ENCODE results near the gene DIP2C. TPM values are rescaled to one million over a fixed set of nuclear protein-coding genes. Genes with fewer than 3 reads are reported as not detected.

The DIP2C gene
- total RNA-seq, 2 donors from 2014 or later: 9.6 to 11.9 TPM

- Histone ChIP-seq H3K27ac (no peak overlapping the region), H3K4me1 (peaks cover 6% of the 10 kb centered on the region), H3K36me3 (replicated peaks in 1 of 2; ENCODE audit: insufficient read depth in 1 of 2, low read depth in 2 of 2) (no peaks in the 10 kb centered on the region), H3K9me3 (no peaks in the 10 kb centered on the region), H3K4me3 (no peak overlapping the region), H3K27me3 (no peaks in the 10 kb centered on the region)
- ATAC-seq (no peak), DNase-seq (no peak)
- intact Hi-C loops (cut with DNase I): no loop called here
- WGBS, 2 donors: 92 to 94% methylated on average over 25 to 27 of the region's 27 CpGs
- TF ChIP-seq POLR2A (IDR thresholded peaks at IDR 0.05) (no peak), CTCF (IDR thresholded peaks at IDR 0.05) (no peak)
Measured at GRCh38 chr10:391847-392704, 297.4 kb downstream of the DIP2C start.

- H3K36me3 ChIP-seq (replicated peaks in 1 of 2; ENCODE audit: insufficient read depth in 1 of 2, low read depth in 2 of 2): no peaks in the 10 kb centered on the region
- H3K27ac ChIP-seq: no peak overlapping the region
- intact Hi-C loops (cut with DNase I): no loop called here
- H3K9me3 ChIP-seq: no peaks in the 10 kb centered on the region
- TF ChIP-seq CTCF (IDR thresholded peaks at IDR 0.05) (no peak), POLR2A (IDR thresholded peaks at IDR 0.05) (no peak)
- WGBS, 2 donors: 53 to 65% methylated on average over 8 to 9 of the region's 9 CpGs
- DNase-seq: no peak
- H3K4me3 ChIP-seq: no peak overlapping the region
- H3K27me3 ChIP-seq: no peaks in the 10 kb centered on the region
- ATAC-seq: no peak
- peaks cover 6% of the 10 kb centered on the region for H3K4me1 ChIP-seq
Measured at GRCh38 chr10:391305-391704, 298.2 kb downstream of the DIP2C start.

GRCh38 chr10:390449-391100 lies 298.9 kb downstream of the DIP2C start:
- Histone ChIP-seq H3K36me3 (replicated peaks in 1 of 2; ENCODE audit: insufficient read depth in 1 of 2, low read depth in 2 of 2) (no peaks in the 10 kb centered on the region), H3K9me3 (no peaks in the 10 kb centered on the region), H3K4me3 (no peak overlapping the region), H3K27me3 (no peaks in the 10 kb centered on the region), H3K27ac (no peak overlapping the region), H3K4me1 (peaks cover 6% of the 10 kb centered on the region)
- WGBS, 2 donors: 91% methylated on average over 32 of the region's 32 CpGs
- intact Hi-C loops (cut with DNase I): no loop called here
- ATAC-seq: no peak
- TF ChIP-seq CTCF (IDR thresholded peaks at IDR 0.05) (no peak), POLR2A (IDR thresholded peaks at IDR 0.05) (no peak)
- no peak for DNase-seq

DNA sequence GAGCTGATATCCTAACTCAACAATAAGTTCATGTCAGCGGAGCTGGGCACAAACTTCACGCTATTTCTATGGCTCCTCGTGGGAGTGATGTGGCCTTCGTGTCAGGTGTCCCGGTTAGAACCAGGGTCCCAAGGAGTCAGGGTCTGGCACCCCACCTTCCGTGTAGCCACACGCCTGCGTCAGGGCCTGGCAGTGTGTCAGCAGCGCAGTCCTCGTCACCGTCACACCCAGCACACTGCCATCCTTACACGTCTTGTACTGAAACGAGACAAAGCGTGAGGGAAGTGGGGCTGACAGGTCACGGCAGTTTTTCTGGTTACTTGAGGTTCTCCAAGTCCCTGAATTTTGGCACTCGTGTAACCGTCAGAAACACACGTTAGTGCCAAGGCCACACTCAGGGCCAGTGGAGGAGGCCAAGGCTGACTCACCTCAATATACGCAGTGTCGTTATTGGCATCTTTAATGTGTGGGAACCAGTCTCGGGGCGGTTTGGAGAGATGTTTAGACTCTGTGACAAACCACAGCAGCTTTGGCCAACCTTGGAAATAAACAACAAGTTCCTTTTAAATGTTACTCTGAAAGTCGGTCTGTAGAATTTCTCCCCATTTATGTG lies 299.5 kb downstream of the DIP2C start:
- WGBS, 2 donors: 88 to 90% methylated on average over 23 of the region's 23 CpGs

More for the DNA sequence above, 299.5 kb downstream of the DIP2C start:
- Histone ChIP-seq H3K4me1 (peaks cover 6% of the 10 kb centered on the region), H3K9me3 (no peaks in the 10 kb centered on the region), H3K4me3 (no peak overlapping the region), H3K36me3 (replicated peaks in 1 of 2; ENCODE audit: insufficient read depth in 1 of 2, low read depth in 2 of 2) (no peaks in the 10 kb centered on the region), H3K27ac (no peak overlapping the region), H3K27me3 (no peaks in the 10 kb centered on the region)
- intact Hi-C loops (cut with DNase I): no loop called here
- DNase-seq (no peak), ATAC-seq (no peak)
- TF ChIP-seq POLR2A (IDR thresholded peaks at IDR 0.05) (no peak), CTCF (IDR thresholded peaks at IDR 0.05) (no peak)
